IPS-15b (cell line): ENCODE data around the gene BAZ1B.
A peak's percentile ranks its signal among the peaks of the same experiment; 100 is the strongest.
"Not testable (repeated sequence)": the region's sequence is repeated elsewhere in the genome, so short reads cannot be mapped to it uniquely, and the experiment has no call there.

Experiments used
- H3K27me3 ChIP-seq: one replicate; pipeline ENCODE4 v1.6.1; 2013; ENCODE audit warnings: low read length; ENCODE audit not compliant: control insufficient read depth, insufficient read depth
- H3K36me3 ChIP-seq: one replicate; pipeline ENCODE4 v1.6.1; 2013; ENCODE audit warnings: low read length; ENCODE audit not compliant: control insufficient read depth, insufficient read depth
- H3K4me1 ChIP-seq: one replicate; pipeline ENCODE4 v1.6.1; 2013; ENCODE audit warnings: mild to moderate bottlenecking, low read length; ENCODE audit not compliant: control insufficient read depth, insufficient read depth
- H3K4me3 ChIP-seq: one replicate; pipeline ENCODE4 v1.5.1; 2013; ENCODE audit warnings: low read depth, low read length
- H3K9ac ChIP-seq: one replicate; pipeline ENCODE4 v1.6.1; 2013; ENCODE audit warnings: low read depth, mild to moderate bottlenecking, low read length
- H3K9me3 ChIP-seq: one replicate; pipeline ENCODE4 v1.6.1; 2013; ENCODE audit warnings: mild to moderate bottlenecking, low read length; ENCODE audit not compliant: control insufficient read depth, insufficient read depth

BAZ1B gene

GRCh38 chr7:73399185-73400050 is 122.7 kb downstream of the BAZ1B start:
- H3K4me1 ChIP-seq, H3K9me3 ChIP-seq, H3K36me3 ChIP-seq, H3K9ac ChIP-seq, H3K4me3 ChIP-seq, H3K27me3 ChIP-seq: not testable (repeated sequence)

- no peaks in the 10 kb centered on the region for H3K27me3 ChIP-seq
- H3K9me3 ChIP-seq = no peaks in the 10 kb centered on the region
- H3K36me3 ChIP-seq = no peaks in the 10 kb centered on the region
- H3K9ac ChIP-seq = peak overlapping the region; percentile 60
- peaks cover 3% of the 10 kb centered on the region for H3K4me1 ChIP-seq
- peak overlapping the region; percentile 85 for H3K4me3 ChIP-seq
Observed at GRCh38 chr7:73397521-73398281, 124.4 kb downstream of the BAZ1B start.

- Histone ChIP-seq H3K4me3 (no peak overlapping the region), H3K9ac (no peak overlapping the region), H3K36me3 (no peaks in the 10 kb centered on the region), H3K9me3 (no peaks in the 10 kb centered on the region), H3K4me1 (peaks cover 3% of the 10 kb centered on the region), H3K27me3 (no peaks in the 10 kb centered on the region)
Observed at GRCh38 chr7:73395538-73396503, 126.3 kb downstream of the BAZ1B start.

GRCh38 chr7:73394422-73394821 is 127.7 kb downstream of the BAZ1B start:
- no peaks in the 10 kb centered on the region for H3K36me3 ChIP-seq
- H3K27me3 ChIP-seq = no peaks in the 10 kb centered on the region
- no peaks in the 10 kb centered on the region for H3K9me3 ChIP-seq
- H3K4me3 ChIP-seq = no peak overlapping the region
- no peak overlapping the region for H3K9ac ChIP-seq
- peaks cover 3% of the 10 kb centered on the region for H3K4me1 ChIP-seq

- H3K4me1 ChIP-seq = no peaks in the 10 kb centered on the region
- no peak overlapping the region for H3K4me3 ChIP-seq
- no peak overlapping the region for H3K9ac ChIP-seq
Observed at GRCh38 chr7:73391396-73391795, 130.7 kb downstream of the BAZ1B start.

More at GRCh38 chr7:73391396-73391795, 130.7 kb downstream of the BAZ1B start:
- Histone ChIP-seq H3K27me3 (no peaks in the 10 kb centered on the region), H3K9me3 (no peaks in the 10 kb centered on the region), H3K36me3 (no peaks in the 10 kb centered on the region)
